HG03521 (cell line): ENCODE results near the gene PTPN13.
A peak's percentile ranks its signal among the peaks of the same experiment; 100 is the strongest.

Experiments used
- ATAC-seq: cut with Tn5 transposase; IDR thresholded peaks from one replicate; pipeline ENCODE4 v1.9.1; 2021; ENCODE audit warnings: mild to moderate bottlenecking, moderate library complexity; ENCODE audit not compliant: unreplicated experiment

Gene PTPN13, protein sequence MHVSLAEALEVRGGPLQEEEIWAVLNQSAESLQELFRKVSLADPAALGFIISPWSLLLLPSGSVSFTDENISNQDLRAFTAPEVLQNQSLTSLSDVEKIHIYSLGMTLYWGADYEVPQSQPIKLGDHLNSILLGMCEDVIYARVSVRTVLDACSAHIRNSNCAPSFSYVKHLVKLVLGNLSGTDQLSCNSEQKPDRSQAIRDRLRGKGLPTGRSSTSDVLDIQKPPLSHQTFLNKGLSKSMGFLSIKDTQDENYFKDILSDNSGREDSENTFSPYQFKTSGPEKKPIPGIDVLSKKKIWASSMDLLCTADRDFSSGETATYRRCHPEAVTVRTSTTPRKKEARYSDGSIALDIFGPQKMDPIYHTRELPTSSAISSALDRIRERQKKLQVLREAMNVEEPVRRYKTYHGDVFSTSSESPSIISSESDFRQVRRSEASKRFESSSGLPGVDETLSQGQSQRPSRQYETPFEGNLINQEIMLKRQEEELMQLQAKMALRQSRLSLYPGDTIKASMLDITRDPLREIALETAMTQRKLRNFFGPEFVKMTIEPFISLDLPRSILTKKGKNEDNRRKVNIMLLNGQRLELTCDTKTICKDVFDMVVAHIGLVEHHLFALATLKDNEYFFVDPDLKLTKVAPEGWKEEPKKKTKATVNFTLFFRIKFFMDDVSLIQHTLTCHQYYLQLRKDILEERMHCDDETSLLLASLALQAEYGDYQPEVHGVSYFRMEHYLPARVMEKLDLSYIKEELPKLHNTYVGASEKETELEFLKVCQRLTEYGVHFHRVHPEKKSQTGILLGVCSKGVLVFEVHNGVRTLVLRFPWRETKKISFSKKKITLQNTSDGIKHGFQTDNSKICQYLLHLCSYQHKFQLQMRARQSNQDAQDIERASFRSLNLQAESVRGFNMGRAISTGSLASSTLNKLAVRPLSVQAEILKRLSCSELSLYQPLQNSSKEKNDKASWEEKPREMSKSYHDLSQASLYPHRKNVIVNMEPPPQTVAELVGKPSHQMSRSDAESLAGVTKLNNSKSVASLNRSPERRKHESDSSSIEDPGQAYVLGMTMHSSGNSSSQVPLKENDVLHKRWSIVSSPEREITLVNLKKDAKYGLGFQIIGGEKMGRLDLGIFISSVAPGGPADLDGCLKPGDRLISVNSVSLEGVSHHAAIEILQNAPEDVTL (N-terminal part only)

DNA sequence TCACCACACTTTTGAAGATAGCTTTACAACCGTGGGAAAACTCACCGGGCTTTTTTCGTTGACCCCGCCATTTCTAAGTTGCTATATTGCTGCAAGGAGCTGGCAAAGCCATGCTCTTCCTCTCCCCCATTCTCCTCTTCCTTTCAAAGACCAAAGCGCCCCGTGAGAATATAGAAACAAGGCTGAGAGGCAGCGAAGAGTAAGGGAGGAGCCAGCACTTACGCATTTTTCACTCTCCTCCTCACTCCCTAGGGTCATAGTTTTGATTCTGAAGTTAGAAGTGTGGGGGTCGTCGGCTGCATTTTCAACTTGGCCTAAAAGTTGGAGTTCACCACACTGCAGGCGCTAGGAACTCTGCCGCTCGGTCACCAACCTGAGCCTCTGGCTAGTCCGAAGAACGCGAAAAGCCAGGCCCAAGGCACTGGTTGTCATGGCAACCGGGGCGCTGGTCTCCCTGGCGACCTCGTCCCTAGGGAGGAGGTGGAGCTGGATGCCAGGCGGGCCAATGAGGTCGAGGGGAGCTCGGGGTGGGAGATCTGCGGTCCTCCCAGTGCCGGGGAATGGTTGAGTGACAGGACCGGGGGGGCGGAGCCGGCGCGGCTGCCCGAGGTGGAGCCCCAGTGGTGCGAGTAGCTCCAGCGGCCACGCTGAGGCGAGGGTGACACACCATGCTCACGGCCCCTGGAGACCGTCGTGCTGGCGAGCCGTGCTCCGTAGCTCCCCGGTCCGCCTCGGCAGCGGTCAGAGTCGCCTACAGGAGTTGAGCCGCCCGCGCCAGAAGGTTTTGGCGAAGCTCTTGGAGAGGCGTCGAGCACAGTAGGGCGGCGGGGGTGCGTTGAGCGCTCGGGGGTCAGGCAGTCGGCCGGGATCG, at the start of gene PTPN13:
Gene PTPN13 (plus strand): TSS at position 628 of the 871 bp plus-strand sequence. CDS start 40,942 bp downstream, outside the sequence.
- peak; percentile 97 for ATAC-seq

DNA sequence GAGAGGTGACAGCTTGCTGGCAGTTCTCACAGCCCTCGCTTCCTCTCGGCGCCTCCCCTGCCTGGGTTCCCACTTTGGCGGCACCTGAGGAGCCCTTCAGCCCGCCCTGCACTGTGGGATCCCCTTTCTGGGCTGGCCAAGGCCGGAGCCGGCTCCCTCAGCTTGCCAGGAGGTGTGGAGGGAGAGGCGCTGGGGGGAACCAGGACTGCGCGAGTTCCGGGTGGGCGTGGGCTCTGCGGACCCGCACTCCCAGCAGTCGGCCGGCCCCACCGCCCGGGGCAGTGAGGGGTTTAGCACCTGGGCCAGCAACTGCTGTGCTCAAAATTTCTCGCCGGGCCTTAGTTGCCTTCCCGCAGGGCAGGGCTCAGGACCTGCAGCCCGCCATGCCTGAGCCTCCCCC, 47.0 kb upstream of the PTPN13 start:
- ATAC-seq = no peak

DNA sequence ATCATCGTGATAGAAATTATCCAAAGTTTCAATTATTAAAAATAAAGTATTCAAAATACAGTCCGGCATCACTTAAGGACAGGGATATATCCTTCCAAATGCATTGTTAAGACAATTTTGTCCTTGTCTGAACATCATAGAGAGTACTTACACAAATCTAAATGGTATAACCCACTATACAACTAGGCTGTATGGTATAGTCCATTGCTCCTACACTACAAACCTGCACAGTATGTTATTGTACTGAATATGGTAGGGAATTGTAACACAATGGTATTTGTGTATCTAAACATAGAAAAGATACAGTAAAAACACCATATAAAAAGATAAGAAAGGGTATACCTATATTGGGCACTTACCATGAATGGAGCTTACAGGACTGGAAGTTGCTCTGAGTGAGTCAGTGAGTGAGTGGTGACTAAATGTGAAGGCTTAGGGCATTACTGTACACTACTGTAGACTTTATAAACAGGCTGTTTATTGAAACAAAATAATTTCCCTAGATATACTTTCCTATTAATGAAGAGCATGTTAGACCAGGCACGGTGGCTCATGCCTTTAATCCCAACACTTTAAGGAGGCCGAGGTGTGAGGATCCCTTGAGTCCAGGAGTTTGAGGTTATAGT, 44.8 kb upstream of the PTPN13 start:
- no peak for ATAC-seq

DNA sequence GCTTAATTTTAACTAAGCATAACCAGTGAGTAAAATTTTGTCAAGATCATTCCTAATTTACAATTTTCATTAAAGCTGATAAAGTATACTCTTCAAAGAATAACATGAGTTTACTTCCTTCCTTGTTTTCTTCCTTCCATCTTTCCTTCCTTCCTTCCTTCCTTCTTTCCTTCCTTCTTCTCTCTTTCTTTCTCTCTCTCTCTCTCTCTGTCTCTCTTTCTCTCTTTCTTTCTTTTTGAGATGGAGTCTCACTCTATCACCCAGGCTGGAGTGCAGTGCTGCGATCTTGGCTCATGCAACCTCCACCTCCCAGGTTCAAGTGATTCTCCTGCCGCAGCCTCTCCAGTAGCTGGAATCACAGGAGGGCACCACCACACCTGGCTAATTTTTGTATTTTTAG, 42.7 kb upstream of the PTPN13 start:
- no peak for ATAC-seq

DNA sequence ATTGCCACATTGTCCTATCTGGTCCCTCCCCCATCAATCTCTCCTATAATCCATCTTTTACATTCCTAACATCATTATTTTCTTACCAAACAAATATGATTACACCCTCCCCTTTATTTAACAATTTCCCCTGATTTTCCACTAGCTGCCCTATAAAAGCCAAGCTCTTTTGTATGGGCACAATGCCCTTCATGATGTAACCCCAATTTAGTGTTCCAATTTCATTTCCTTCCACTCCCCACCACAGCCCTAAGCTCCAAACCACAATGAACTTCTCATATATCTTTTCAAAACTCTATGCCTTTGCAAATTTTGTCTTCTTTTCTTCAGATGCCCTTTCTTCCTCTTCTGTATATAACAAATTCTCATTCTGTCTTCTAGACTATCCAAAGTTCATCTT, 39.5 kb upstream of the PTPN13 start:
- ATAC-seq = no peak

DNA sequence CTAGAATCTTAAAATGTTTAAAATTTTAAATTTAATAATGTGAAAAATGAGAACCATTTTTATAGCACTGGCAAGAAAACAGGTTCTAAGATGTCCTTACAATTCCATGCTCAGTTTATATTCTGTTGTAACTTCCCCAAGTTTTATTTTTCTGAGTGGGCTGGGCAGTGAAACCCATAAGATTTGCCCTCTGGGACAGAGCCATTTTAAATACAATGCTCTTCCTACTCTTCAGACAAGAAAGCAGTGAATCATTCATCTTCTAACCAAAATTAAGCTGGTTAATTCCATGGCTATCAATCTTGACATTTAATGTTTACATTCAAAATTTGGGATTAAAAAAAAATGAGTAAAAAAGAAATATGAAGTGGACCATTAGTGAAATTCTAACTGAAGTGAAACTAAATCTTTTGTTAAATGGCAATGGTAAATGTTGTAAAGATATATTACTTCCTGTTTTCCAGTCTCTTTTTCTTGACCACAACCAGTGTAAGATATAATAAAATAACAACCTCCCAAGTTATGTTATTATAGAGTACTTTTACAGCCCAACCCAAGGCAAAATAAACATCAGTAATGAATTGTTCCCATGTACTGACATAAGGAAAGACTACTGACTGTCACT, 37.2 kb upstream of the PTPN13 start:
- no peak for ATAC-seq

DNA sequence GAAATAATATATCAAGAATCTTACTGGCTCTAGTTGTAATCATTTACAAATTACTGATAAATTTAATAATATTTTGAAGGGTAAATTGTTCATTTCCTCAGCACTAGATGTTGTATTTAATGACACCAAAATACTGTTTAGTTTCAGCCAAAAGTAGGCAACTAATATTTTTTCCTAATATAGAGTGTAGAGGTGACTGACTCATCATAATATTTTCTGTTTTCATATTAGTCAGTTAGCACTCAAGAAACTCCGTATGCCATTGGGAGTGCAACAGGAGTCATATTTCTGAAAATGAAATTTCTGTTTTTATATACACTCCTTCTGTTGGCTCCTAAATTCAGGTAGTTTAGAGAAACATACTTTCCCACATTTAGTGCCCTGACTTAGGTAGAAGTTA, 36.6 kb upstream of the PTPN13 start:
- peak; percentile 86 for ATAC-seq

DNA sequence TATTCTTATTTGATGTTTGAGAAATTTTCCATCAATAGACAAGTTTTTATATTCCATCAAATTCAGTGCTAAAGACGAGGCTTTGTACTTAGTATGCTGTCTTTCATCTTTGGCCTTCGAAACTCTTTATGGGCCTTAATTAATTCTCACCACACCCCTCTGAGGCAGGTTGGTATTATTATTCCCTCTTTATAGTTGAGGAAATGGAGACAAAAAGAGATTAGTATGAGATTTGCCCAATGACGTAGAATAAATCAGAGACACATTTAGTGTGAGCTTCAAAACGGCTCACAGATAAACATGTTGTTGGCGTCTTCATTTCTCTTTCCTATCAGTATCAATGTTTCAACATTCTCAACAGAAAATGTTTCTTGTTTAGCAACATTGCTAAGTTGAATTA, 35.9 kb upstream of the PTPN13 start:
- ATAC-seq = no peak

DNA sequence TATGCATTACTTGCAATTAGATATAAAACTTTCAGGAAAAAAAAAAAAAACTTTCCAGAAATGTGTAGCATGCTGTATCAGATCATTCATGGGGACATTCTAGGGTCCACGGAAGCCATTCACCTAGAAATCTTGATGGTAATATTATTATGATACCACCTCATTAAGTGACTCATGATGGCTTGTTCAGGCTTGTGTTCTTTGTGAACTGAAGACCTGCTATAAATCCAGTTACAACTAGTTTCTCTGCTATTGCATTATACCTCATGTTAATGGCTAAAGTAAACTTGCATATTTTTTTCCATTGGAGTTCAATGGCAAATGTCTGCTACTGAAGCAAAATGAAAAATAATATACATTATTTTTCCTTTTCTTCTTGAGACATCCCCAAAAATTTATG, 35.3 kb upstream of the PTPN13 start:
- ATAC-seq = no peak

DNA sequence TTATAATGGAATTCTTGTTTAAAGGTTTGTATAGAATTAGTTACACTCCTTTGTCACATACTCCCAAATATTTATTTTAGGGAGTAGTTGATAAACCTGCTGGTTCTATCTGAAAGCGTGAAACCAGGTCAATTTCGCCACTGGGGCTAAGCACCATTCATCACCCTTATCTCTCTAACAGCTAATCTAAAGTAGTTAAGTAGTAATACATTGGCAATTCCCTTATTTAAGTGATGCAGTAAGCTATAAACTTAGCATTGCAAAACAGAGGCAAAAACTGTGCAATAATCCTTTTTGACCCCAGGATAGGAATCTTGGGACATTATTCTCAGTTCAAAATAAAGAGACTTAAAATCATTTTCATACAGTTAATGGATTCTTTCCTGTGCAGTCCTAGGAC, 33.7 kb upstream of the PTPN13 start:
- ATAC-seq = no peak

DNA sequence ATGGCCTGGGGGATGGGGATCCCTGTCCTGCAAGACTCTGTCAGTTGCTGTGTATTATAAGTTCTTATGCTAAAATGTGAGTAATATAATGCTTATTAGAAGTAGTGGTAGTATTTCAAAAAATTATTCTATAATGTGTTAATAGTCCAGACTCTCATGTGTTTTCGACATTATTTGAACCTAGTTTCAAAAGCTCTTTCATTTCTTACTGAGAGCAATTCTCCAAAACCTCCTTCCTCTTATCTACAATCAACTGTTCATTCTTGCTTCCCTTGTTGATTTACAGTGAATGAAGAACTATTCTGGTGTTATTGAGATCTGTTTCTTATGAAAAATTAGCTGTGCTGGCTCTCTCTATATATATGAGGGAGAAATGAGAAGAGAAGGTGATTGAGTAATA, 32.9 kb upstream of the PTPN13 start:
- ATAC-seq = no peak

DNA sequence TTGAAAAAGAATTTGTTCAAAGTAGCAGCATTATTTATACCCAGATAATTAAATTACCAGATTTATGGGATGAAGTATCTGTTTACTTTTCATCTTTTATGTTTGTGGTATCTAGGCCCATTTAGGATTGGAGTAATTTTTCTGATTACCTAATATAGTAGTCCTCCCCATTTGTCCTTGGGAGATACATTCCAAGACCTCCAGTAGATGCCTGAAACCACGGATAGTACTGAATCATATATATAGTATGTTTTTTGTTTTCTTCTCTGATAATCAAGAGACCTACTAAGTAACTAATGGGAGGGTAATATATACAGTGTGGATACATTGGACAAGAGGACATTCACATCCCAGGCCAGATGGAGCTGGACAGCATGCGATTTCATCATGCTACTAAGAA, 30.7 kb upstream of the PTPN13 start:
- ATAC-seq = no peak

DNA sequence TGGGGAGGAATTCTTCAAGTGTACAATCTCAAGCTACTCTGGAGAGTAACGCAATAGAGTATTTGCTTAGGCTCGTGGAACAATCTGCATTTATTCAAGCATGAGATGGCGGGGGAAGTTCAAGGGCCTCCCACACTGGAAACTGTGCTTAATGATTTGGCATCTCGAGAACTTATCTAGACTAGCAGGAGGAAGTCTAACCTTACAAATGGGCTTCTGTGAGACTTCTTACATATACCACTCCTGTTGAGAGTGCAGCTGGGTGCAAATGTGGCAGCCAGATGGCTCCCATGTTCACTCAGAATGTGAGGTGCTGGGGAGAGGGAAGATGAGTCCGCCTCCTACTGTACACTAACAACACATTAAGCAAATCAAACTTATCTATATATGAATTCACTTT, 29.3 kb upstream of the PTPN13 start:
- ATAC-seq = no peak

DNA sequence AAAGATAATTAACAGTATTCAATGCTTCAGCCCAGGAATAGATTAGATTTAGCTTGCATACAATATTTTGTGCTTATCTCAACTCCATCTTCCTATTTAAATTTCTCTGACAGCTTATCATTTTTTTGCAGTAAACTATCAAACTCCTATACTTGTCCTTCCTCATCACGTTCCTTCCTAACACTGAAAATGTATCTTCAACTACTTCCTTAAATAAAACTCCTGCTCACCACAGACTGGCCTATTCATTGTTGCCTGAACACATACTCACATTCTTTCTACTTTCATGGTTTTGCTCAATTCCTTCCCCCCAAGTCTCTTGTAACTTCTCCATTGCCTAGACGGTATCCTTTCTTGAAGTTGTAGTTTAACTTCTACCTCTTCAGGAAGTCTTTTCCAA, 28.5 kb upstream of the PTPN13 start:
- no peak for ATAC-seq

DNA sequence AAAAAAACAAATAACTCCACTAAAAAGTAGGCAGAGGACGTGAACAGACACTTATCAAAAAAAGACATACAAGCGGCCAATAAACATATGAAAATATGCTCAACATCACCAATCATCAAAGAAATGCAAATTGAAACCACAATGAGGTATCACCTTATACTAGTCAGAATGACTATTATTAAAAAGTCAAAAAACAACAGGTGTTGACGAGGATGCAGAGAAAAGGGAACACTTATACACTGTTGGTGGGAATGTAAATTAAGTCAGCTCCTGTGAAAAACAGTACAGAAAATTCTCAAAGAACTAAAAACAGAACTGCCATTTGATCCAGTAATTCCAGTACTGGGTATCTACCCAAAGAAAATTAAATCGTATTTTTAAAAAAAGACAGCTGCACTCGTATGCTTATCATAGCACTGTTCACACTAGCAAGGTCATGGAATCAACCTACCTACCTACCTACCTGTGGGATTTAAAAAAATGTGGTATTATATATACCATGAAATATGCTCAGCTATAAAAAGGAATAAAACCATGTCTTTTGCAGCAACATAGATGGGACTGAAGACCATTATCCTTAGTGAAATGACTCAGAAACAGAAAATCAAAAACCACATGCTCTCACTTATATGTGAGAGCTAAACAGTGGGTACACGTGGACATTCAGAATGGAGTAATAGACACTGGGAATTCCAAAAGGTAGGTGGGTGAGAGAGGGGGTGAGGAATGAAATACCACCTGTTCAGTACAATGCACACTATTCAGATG, 24.8 kb upstream of the PTPN13 start:
- peak; percentile 56 for ATAC-seq

DNA sequence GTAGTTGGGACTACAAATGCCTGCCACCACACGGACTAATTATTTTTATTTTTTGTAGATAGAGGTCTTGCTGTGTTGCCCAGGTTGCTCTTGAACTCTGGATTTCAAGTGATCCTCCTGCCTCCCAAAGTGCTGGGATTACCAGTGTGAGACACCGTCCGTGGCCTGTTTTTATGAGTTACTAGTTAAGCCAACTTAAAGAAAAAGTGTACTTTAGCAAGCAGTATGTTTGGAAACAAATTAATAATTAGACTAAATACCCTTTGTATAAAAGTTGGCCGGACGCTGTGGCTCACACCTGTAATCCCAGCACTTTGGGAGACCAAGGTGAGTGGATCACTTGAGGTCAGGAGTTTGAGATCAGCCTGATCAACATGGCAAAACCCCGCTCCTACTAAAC, 14.2 kb upstream of the PTPN13 start:
- no peak for ATAC-seq

DNA sequence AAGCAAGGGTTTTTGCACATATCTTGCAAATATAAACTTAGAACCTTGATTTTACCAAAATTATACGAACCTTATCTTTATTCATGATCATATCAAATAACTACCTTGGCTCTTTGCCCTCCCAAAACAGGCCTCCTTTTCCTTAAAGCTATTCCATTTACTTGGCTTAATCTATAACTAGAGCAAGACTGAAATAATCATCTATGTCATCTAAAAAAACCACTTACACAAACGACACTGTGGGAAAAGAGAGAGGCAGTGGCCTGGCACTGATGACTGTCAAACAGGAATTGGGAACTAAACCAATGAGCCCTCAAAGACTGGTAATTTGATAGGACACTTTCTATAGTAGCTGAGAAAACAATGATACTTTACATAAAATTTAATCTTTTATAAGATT, 11.7 kb upstream of the PTPN13 start:
- no peak for ATAC-seq

DNA sequence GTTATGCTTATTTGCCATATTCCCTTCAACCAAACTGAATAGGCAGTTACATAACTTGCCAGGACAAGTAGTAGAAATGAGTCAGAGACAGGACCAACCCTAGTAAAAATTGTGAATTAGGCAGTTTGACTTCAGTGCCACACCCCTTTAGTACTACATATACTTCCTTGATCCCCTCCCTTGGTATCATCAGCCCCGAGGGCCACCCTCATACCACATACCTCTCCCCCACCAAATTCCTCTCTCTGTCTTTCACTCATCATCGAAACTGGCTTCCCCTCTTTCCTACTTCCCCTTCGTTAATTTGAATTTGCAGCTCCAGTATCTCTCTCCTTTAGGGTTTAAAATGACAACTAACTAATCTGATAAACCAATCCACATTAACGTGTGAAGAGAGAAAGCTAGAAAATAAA, 7.9 kb upstream of the PTPN13 start:
- no peak for ATAC-seq
